Measurements from ENCODE around the gene DOCK10.

DOCK10 gene

GRCh38 chr2:224883172-224883516, 159.1 kb downstream of the DOCK10 start:
- no peak for DNase-seq (ENCODE audit: low read depth in 2 of 2)

GRCh38 chr2:224882291-224883171, 159.7 kb downstream of the DOCK10 start:
- DNase-seq (ENCODE audit: low read depth in 2 of 2) = no peak

GRCh38 chr2:224881846-224882245, 160.4 kb downstream of the DOCK10 start:
- DNase-seq (ENCODE audit: low read depth in 2 of 2) = no peak

GRCh38 chr2:224876522-224876921, 165.7 kb downstream of the DOCK10 start:
- DNase-seq (ENCODE audit: low read depth in 2 of 2) = no peak

GRCh38 chr2:224875841-224876240, 166.4 kb downstream of the DOCK10 start:
- no peak for DNase-seq (ENCODE audit: low read depth in 2 of 2)

GRCh38 chr2:224875153-224875552, 167.1 kb downstream of the DOCK10 start:
- no peak for DNase-seq (ENCODE audit: low read depth in 2 of 2)

GRCh38 chr2:224871813-224872212, 170.5 kb downstream of the DOCK10 start:
- no peak for DNase-seq (ENCODE audit: low read depth in 2 of 2)

GRCh38 chr2:224870341-224870740, 171.9 kb downstream of the DOCK10 start:
- DNase-seq (ENCODE audit: low read depth in 2 of 2) = no peak

GRCh38 chr2:224869601-224870233, 172.6 kb downstream of the DOCK10 start:
- DNase-seq (ENCODE audit: low read depth in 2 of 2) = no peak

GRCh38 chr2:224865016-224865415, 177.3 kb downstream of the DOCK10 start:
- no peak for DNase-seq (ENCODE audit: low read depth in 2 of 2)

GRCh38 chr2:224861266-224861665, 181.0 kb downstream of the DOCK10 start:
- no peak for DNase-seq (ENCODE audit: low read depth in 2 of 2)

- no peak for DNase-seq (ENCODE audit: low read depth in 2 of 2)
Measured at GRCh38 chr2:224860786-224861185, 181.5 kb downstream of the DOCK10 start.

- no peak for DNase-seq (ENCODE audit: low read depth in 2 of 2)
Measured at GRCh38 chr2:224851811-224852210, 190.5 kb downstream of the DOCK10 start.

GRCh38 chr2:224850081-224850480, 192.2 kb downstream of the DOCK10 start:
- DNase-seq (ENCODE audit: low read depth in 2 of 2) = no peak

- DNase-seq (ENCODE audit: low read depth in 2 of 2) = no peak
Measured at GRCh38 chr2:224849264-224849663, 193.0 kb downstream of the DOCK10 start.

GRCh38 chr2:224847961-224848850, 194.1 kb downstream of the DOCK10 start:
- no peak for DNase-seq (ENCODE audit: low read depth in 2 of 2)

- DNase-seq (ENCODE audit: low read depth in 2 of 2) = no peak
Measured at GRCh38 chr2:224847381-224847780, 194.9 kb downstream of the DOCK10 start.

- DNase-seq (ENCODE audit: low read depth in 2 of 2) = no peak
Measured at GRCh38 chr2:224846686-224847085, 195.6 kb downstream of the DOCK10 start.

- no peak for DNase-seq (ENCODE audit: low read depth in 2 of 2)
Measured at GRCh38 chr2:224846161-224846560, 196.1 kb downstream of the DOCK10 start.

- no peak for DNase-seq (ENCODE audit: low read depth in 2 of 2)
Measured at GRCh38 chr2:224843141-224843540, 199.1 kb downstream of the DOCK10 start.

GRCh38 chr2:224841910-224842309, 200.4 kb downstream of the DOCK10 start:
- DNase-seq (ENCODE audit: low read depth in 2 of 2) = no peak

GRCh38 chr2:224838335-224838734, 203.9 kb downstream of the DOCK10 start:
- no peak for DNase-seq (ENCODE audit: low read depth in 2 of 2)

All from stimulated activated CD4-positive, alpha-beta T cell treated with anti-CD3 and anti-CD28 coated beads, Interleukin-15, amount 100 ng/mL, for 48 hours (primary cell).